ENCODE measurements around the gene MATN1. TPM values are rescaled to one million over a fixed set of nuclear protein-coding genes. Genes with fewer than 3 reads are reported as not detected.

MATN1 gene
- total and polyA plus RNA-seq, 2 experiments from 2014 or later = 0.36 to 1.4 TPM

DNA sequence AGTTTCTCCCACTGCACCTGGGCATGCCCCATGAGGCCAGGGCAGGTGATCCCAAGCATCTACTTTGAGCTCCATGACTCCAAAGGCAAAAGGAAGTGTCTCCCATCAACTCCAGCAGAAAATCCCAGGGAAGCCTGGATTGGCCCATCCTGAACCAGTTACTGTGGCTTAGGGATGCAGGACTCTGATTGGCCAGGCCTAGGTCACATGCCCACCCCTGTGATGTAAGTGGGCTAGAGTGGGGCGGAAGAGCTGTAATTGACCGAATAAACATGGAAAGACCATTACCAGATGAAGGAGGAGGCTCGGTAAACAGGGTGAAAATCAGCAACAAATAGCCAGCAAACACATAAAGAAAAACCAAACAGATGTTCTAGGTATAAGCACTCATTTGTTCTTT lies 45.2 kb downstream of the MATN1 start:
- H3K4me1 ChIP-seq (ENCODE audit: low read depth) = no peaks in the 10 kb centered on the region
- no peak for DNase-seq (ENCODE audit: low read depth in 1 of 2, low spot score in 1 of 2)
- no peaks in the 10 kb centered on the region for H3K36me3 ChIP-seq
- no peaks in the 10 kb centered on the region for H3K9me3 ChIP-seq (ENCODE audit: low read depth)
- TF ChIP-seq, protein P1, sequence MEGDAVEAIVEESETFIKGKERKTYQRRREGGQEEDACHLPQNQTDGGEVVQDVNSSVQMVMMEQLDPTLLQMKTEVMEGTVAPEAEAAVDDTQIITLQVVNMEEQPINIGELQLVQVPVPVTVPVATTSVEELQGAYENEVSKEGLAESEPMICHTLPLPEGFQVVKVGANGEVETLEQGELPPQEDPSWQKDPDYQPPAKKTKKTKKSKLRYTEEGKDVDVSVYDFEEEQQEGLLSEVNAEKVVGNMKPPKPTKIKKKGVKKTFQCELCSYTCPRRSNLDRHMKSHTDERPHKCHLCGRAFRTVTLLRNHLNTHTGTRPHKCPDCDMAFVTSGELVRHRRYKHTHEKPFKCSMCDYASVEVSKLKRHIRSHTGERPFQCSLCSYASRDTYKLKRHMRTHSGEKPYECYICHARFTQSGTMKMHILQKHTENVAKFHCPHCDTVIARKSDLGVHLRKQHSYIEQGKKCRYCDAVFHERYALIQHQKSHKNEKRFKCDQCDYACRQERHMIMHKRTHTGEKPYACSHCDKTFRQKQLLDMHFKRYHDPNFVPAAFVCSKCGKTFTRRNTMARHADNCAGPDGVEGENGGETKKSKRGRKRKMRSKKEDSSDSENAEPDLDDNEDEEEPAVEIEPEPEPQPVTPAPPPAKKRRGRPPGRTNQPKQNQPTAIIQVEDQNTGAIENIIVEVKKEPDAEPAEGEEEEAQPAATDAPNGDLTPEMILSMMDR (IDR thresholded peaks at IDR 0.05; ENCODE audit: low read depth, low read length) = no peak
- H3K27me3 ChIP-seq = no peaks in the 10 kb centered on the region
- no peak overlapping the region for H3K27ac ChIP-seq
- no peak overlapping the region for H3K4me3 ChIP-seq

DNA sequence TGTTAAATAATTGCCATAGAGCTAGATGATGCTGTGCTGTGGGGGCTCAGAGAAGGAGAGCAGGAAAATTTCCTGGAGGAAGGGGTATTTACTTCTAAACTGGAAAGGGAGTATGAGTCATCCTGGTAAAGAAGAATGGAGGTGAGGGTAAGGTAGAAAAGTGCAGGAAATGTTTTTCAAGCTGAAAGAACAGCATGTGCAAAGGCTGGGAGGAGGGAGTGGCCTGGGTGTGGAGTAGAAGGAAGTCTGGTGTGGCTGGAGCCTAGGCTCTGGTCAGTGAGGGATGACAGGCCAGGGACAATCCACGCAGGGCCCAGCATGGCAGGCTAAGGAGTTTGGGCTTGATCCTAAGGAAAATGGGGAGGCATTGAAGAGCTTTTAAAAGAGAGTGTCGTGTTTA lies 45.9 kb downstream of the MATN1 start:
- no peaks in the 10 kb centered on the region for H3K4me1 ChIP-seq (ENCODE audit: low read depth)
- H3K27ac ChIP-seq = no peak overlapping the region
- TF ChIP-seq, protein P1 (IDR thresholded peaks at IDR 0.05; ENCODE audit: low read depth, low read length) = no peak
- no peaks in the 10 kb centered on the region for H3K9me3 ChIP-seq (ENCODE audit: low read depth)
- H3K4me3 ChIP-seq = no peak overlapping the region
- DNase-seq (ENCODE audit: low read depth in 1 of 2, low spot score in 1 of 2) = no peak
- H3K36me3 ChIP-seq = no peaks in the 10 kb centered on the region
- no peaks in the 10 kb centered on the region for H3K27me3 ChIP-seq

- H3K9me3 ChIP-seq (ENCODE audit: low read depth) = no peaks in the 10 kb centered on the region
- no peaks in the 10 kb centered on the region for H3K27me3 ChIP-seq
- peak in 1 of 2 donors; percentile 56 for DNase-seq (ENCODE audit: low read depth in 1 of 2, low spot score in 1 of 2)
- H3K27ac ChIP-seq = no peak overlapping the region
- TF ChIP-seq, protein P1 (IDR thresholded peaks at IDR 0.05; ENCODE audit: low read depth, low read length) = no peak
- H3K4me3 ChIP-seq = no peak overlapping the region
- no peaks in the 10 kb centered on the region for H3K36me3 ChIP-seq
- no peaks in the 10 kb centered on the region for H3K4me1 ChIP-seq (ENCODE audit: low read depth)
Measured at GRCh38 chr1:30675761-30676160, 47.6 kb downstream of the MATN1 start.

DNA sequence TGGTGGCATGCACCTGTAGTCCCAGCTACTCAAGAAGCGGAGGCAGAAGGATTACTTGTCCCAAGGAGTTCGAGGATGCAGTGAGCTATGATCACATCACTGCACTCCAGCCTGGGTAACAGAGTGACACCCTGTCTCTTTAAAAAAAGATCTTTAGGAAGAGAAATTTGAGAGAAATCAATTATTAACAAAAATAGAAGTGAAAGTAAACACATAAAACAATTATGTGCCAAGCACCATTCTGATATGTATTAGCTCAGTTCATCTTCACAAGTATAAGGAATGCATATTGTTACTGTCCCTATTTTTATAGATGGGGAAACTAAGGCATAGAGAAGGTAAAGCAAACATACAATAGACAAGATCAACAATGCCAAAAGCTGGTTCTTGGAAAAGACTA lies 48.1 kb downstream of the MATN1 start:
- DNase-seq (ENCODE audit: low read depth in 1 of 2, low spot score in 1 of 2) = no peak
- no peaks in the 10 kb centered on the region for H3K36me3 ChIP-seq
- H3K27ac ChIP-seq = no peak overlapping the region

GRCh38 chr1:30673395-30673794 lies 50.0 kb downstream of the MATN1 start:
- no peak overlapping the region for H3K27ac ChIP-seq
- H3K4me1 ChIP-seq (ENCODE audit: low read depth) = no peaks in the 10 kb centered on the region
- no peak for DNase-seq (ENCODE audit: low read depth in 1 of 2, low spot score in 1 of 2)
- no peaks in the 10 kb centered on the region for H3K27me3 ChIP-seq
- H3K4me3 ChIP-seq = no peak overlapping the region
- no peaks in the 10 kb centered on the region for H3K9me3 ChIP-seq (ENCODE audit: low read depth)
- TF ChIP-seq, protein P1 (IDR thresholded peaks at IDR 0.05; ENCODE audit: low read depth, low read length) = no peak
- no peaks in the 10 kb centered on the region for H3K36me3 ChIP-seq

More for the DNA sequence above, 48.1 kb downstream of the MATN1 start:
- Histone ChIP-seq H3K4me1 (ENCODE audit: low read depth) (no peaks in the 10 kb centered on the region), H3K9me3 (ENCODE audit: low read depth) (no peaks in the 10 kb centered on the region), H3K27me3 (no peaks in the 10 kb centered on the region), H3K4me3 (no peak overlapping the region)
- TF ChIP-seq, protein P1 (IDR thresholded peaks at IDR 0.05; ENCODE audit: low read depth, low read length) = no peak

DNA sequence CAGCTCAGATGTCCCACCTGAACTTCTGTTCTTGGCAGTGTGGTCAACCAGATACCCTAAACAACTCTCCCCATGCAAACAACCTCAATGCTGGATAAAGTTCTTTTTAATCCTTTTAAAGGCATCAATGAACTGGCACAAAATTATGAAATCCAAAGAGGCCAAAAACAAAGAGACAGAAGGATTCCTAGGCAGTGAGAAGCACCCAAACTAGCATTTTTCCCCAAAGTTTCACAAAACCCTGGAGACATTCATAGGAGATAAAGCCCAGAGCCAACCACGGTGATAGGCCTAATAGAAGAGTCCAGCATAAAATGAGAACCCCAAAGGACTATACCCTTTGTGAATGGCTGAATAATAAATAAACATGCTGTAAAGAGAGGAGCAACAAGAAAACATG lies 50.7 kb downstream of the MATN1 start:
- TF ChIP-seq, protein P1 (IDR thresholded peaks at IDR 0.05; ENCODE audit: low read depth, low read length) = no peak
- no peak for DNase-seq (ENCODE audit: low read depth in 1 of 2, low spot score in 1 of 2)
- Histone ChIP-seq H3K27ac (no peak overlapping the region), H3K9me3 (ENCODE audit: low read depth) (no peaks in the 10 kb centered on the region), H3K4me1 (ENCODE audit: low read depth) (no peaks in the 10 kb centered on the region), H3K27me3 (no peaks in the 10 kb centered on the region), H3K4me3 (no peak overlapping the region), H3K36me3 (no peaks in the 10 kb centered on the region)
